ENCODE data around the gene PLK5.
"Not testable (repeated sequence)": the region's sequence is repeated elsewhere in the genome, so short reads cannot be mapped to it uniquely, and the experiment has no call there.

PLK5 gene

GRCh38 chr19:1514986-1515721 lies 8.7 kb upstream of the PLK5 start:
- TF ChIP-seq CTCF (conservative IDR thresholded peaks at IDR 0.05; ENCODE audit: low read length) (no peak), EZH2phosphoT487 (IDR thresholded peaks at IDR 0.05; ENCODE audit: borderline replicate concordance) (no peak)
- Histone ChIP-seq H3K9me2 (replicated peaks; ENCODE audit: low read depth, low read length) (no peaks in the 10 kb centered on the region), H3K79me2 (ENCODE audit: insufficient read depth, low read length) (no peaks in the 10 kb centered on the region), H3K9ac (ENCODE audit: low read depth, low read length, poor library complexity, severe bottlenecking) (no peak overlapping the region), H3K9me3 (ENCODE audit: insufficient read depth, low read depth, low read length) (no peaks in the 10 kb centered on the region), H3K4me2 (ENCODE audit: low read depth, low read length, poor library complexity, severe bottlenecking) (no peak overlapping the region), H3F3A (ENCODE audit: low read depth) (no peaks in the 10 kb centered on the region), H3K4me1 (ENCODE audit: insufficient read depth, low read length, poor library complexity, severe bottlenecking) (no peaks in the 10 kb centered on the region), H3K36me3 (ENCODE audit: insufficient read depth, low read length) (no peaks in the 10 kb centered on the region), H2AFZ (ENCODE audit: low read length) (no peak overlapping the region), H4K20me1 (ENCODE audit: insufficient read depth, low read length, poor library complexity, severe bottlenecking) (no peaks in the 10 kb centered on the region), H3K4me3 (ENCODE audit: low read length, poor library complexity, severe bottlenecking) (no peak overlapping the region), H3K27me3 (ENCODE audit: insufficient read depth, low read length, poor library complexity, severe bottlenecking) (no peaks in the 10 kb centered on the region)

- Histone ChIP-seq H3K4me2 (ENCODE audit: low read depth, low read length, poor library complexity, severe bottlenecking) (no peak overlapping the region), H4K20me1 (ENCODE audit: insufficient read depth, low read length, poor library complexity, severe bottlenecking) (no peaks in the 10 kb centered on the region), H3F3A (ENCODE audit: low read depth) (no peaks in the 10 kb centered on the region), H2AFZ (ENCODE audit: low read length) (no peak overlapping the region), H3K79me2 (ENCODE audit: insufficient read depth, low read length) (no peaks in the 10 kb centered on the region), H3K4me1 (ENCODE audit: insufficient read depth, low read length, poor library complexity, severe bottlenecking) (no peaks in the 10 kb centered on the region), H3K9me3 (ENCODE audit: insufficient read depth, low read depth, low read length) (no peaks in the 10 kb centered on the region), H3K4me3 (ENCODE audit: low read length, poor library complexity, severe bottlenecking) (no peak overlapping the region), H3K9me2 (replicated peaks; ENCODE audit: low read depth, low read length) (no peaks in the 10 kb centered on the region), H3K36me3 (ENCODE audit: insufficient read depth, low read length) (no peaks in the 10 kb centered on the region), H3K9ac (ENCODE audit: low read depth, low read length, poor library complexity, severe bottlenecking) (no peak overlapping the region), H3K27me3 (ENCODE audit: insufficient read depth, low read length, poor library complexity, severe bottlenecking) (no peaks in the 10 kb centered on the region)
- no peak for TF ChIP-seq CTCF (conservative IDR thresholded peaks at IDR 0.05; ENCODE audit: low read length)
- TF ChIP-seq EZH2phosphoT487 (IDR thresholded peaks at IDR 0.05; ENCODE audit: borderline replicate concordance) = no peak
Measured at GRCh38 chr19:1516395-1516753, 7.5 kb upstream of the PLK5 start.

GRCh38 chr19:1518471-1518870 lies 5.4 kb upstream of the PLK5 start:
- Histone ChIP-seq H3K27me3 (ENCODE audit: insufficient read depth, low read length, poor library complexity, severe bottlenecking) (no peaks in the 10 kb centered on the region), H3K4me1 (ENCODE audit: insufficient read depth, low read length, poor library complexity, severe bottlenecking) (no peaks in the 10 kb centered on the region), H3K79me2 (ENCODE audit: insufficient read depth, low read length) (no peaks in the 10 kb centered on the region), H3K9ac (ENCODE audit: low read depth, low read length, poor library complexity, severe bottlenecking) (no peak overlapping the region), H3K4me3 (ENCODE audit: low read length, poor library complexity, severe bottlenecking) (no peak overlapping the region), H3K4me2 (ENCODE audit: low read depth, low read length, poor library complexity, severe bottlenecking) (no peak overlapping the region), H4K20me1 (ENCODE audit: insufficient read depth, low read length, poor library complexity, severe bottlenecking) (no peaks in the 10 kb centered on the region), H3K9me2 (replicated peaks; ENCODE audit: low read depth, low read length) (no peaks in the 10 kb centered on the region), H3F3A (ENCODE audit: low read depth) (no peaks in the 10 kb centered on the region), H3K36me3 (ENCODE audit: insufficient read depth, low read length) (no peaks in the 10 kb centered on the region), H3K9me3 (ENCODE audit: insufficient read depth, low read depth, low read length) (no peaks in the 10 kb centered on the region), H2AFZ (ENCODE audit: low read length) (no peak overlapping the region)
- no peak for TF ChIP-seq EZH2phosphoT487 (IDR thresholded peaks at IDR 0.05; ENCODE audit: borderline replicate concordance)
- no peak for TF ChIP-seq CTCF (conservative IDR thresholded peaks at IDR 0.05; ENCODE audit: low read length)

DNA sequence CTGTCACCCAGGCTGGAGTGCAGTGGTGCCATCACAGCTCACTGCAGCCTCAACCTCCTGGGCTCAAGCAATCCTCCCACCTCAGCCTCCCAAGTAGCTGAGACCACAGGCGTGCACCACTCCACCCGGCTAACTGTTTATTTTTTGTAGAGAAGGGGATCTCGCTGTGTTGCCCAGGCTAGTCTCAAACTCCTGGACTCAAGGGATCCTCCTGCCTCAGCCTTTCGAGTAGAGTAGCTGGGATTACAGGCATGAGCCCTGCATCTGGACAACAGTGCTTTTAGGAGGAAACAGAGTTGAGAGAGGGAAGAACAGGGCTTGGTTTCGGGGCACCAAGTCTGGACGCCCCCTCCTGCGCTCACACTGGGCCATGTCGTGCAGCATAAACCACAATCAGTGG lies 4.1 kb upstream of the PLK5 start:
- not testable (repeated sequence) for H3K9ac ChIP-seq (ENCODE audit: low read depth, low read length, poor library complexity, severe bottlenecking); H2AFZ ChIP-seq (ENCODE audit: low read length); H3K4me1 ChIP-seq (ENCODE audit: insufficient read depth, low read length, poor library complexity, severe bottlenecking); H3K36me3 ChIP-seq (ENCODE audit: insufficient read depth, low read length); H3K9me3 ChIP-seq (ENCODE audit: insufficient read depth, low read depth, low read length); H3K4me2 ChIP-seq (ENCODE audit: low read depth, low read length, poor library complexity, severe bottlenecking); H3K9me2 ChIP-seq (replicated peaks; ENCODE audit: low read depth, low read length); H3K27me3 ChIP-seq (ENCODE audit: insufficient read depth, low read length, poor library complexity, severe bottlenecking); H3F3A ChIP-seq (ENCODE audit: low read depth); H3K79me2 ChIP-seq (ENCODE audit: insufficient read depth, low read length); H4K20me1 ChIP-seq (ENCODE audit: insufficient read depth, low read length, poor library complexity, severe bottlenecking); H3K4me3 ChIP-seq (ENCODE audit: low read length, poor library complexity, severe bottlenecking)
